ENCODE data around the gene STAC3. TPM values are rescaled to one million over a fixed set of nuclear protein-coding genes. Genes with fewer than 3 reads are reported as not detected.

STAC3 gene
- total RNA-seq, 2 donors from 2014 or later = 1.2 to 2.8 TPM

DNA sequence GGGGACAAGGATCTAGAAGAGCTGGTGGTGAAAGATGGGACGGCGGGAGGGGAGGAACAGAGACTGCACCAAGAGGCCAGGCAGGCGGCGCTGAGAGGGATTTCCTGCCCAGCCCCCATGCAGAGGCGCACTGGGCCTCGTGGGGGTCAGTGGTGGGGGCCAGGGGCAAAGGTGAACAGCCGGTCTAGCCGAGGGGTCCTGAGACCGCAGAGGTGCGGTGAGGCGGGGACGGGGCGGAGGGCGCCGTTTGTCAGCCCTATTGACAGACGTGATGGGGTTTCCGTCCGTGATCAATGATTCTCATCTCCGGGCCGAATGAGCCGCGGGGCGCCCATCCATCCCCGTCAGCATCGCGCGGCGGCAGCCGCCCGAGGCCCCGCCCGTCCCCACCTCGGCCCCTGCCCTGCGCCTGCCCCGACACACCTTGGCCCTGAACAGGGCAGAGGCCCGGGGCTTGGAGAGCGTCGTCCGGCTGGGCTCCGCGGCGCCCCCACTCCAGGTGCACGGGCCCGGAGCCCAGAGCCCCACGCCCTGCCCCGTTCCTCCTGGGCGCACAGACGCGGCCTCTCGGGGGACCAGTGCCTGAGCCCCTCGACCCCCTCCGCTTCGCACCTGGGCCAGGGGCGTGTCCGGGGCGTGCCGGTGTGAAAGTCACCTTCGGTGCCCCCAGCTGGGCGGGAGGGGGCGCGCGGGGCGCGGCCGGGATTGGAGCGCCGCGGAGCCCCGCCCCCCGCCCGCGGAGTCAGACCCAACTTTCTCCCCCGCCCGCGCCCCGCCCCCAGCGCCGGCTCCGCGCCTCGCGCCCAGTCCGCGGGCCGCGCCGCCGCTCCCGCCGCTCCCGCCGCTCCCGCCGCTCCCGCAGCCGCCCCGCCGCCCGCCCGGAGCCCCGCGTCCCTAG, 34.7 kb downstream of the STAC3 start, which contains the start of gene NXPH4:
Gene NXPH4, plus strand, starts transcription at position 781 of the 898 bp plus-strand sequence. CDS start 176 bp downstream, outside the sequence.
- DNase-seq (ENCODE audit: low spot score) = no peak
- intact Hi-C loops (cut with DNase I) = no loop called here

DNA sequence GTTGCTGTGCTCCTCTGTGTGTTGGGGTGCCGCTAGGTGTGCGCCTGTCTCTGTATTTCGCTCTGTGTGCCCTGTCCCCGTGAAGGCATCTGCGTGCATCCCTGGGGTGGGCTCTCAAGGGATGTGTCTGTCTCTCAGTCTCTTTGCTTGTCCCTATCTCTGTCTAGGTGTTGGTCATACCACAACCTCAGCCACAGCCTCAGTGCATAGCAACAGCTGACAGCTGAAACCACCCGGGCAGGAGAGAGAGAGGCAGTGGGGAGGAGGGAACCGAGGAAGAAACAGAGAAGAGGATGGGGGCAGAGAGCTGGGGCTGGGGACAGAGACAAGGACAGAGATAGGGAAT, 35.3 kb downstream of the STAC3 start:
- intact Hi-C loops (cut with DNase I) = no loop called here
- DNase-seq (ENCODE audit: low spot score) = no peak

DNA sequence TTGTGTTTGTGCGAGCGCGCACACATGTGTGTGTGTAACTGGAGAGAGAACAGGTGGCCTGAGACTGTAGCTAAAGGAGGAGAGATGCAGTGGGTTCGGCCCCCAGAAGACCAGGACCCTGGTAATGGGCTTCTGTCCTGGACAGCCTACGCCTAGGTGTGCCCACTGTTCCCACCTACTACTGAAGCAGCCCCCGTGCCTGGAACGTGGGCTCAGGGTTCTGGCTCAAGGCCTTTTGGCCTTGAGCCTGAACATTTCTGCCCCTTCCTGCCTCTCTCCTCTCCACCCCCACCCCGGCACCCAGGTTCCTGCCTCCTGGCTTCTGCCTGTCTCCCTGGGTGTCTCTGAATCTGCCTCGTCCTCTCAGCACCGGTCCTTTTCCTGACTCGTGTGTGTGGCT, 35.9 kb downstream of the STAC3 start:
- intact Hi-C loops (cut with DNase I) = no loop called here
- DNase-seq (ENCODE audit: low spot score) = no peak

DNA sequence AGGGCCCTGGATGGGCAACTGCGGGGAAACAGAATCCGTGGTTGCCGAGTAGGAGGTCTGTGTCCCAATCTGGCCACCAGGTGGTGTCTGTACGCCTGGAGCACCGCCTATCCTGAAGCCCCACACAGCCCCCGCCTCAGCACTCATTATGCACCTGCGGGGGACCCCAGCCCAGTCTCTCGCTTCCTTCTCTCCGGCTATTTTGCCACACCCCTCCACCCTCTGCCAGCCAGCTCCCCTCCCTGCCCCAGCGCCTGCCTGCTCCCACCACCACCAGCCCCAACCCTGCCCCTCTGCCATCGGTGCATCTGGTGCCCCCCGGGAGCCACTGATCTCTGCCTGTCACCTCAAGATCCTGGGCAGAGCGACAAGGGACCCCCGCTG, 36.6 kb downstream of the STAC3 start:
- no peak for DNase-seq (ENCODE audit: low spot score)
- intact Hi-C loops (cut with DNase I) = no loop called here

DNA sequence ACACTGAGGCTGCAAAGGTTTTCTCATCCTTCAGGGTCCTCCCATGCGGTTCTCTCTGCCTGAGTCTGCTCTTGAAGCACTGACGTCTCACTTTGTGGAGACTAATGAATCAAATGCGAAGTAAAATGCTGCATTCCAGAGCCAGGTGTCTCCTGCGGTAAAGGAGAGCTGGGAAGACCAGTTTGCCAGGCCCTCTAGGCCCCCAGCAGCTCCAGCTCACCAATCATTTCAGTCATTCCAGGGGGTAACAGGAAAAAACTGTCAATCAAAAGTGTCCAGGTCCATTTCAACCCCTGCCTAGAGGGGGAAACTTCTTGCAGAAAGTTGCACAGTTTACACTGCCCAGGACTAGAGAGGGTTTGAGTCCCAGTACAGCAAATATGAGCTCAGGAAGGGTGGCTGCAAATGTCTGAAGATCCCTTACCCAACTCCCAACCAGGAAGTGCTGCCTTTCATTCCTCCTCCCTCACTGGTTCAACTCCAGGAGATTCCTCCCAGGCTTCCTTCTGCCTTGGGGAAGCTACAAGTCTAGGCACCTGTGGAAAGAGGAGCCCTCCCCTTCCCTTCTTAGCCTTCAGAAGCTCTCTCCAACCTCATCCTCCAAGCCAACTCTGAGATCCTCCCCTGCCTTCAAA, 37.1 kb downstream of the STAC3 start:
- intact Hi-C loops (cut with DNase I) = loop anchor here in 1 of 2 donors (2.0 kb wide), 1 partner anchor 25 kb away; no protein-coding TSS in a partner anchor
- no peak for DNase-seq (ENCODE audit: low spot score)

DNA sequence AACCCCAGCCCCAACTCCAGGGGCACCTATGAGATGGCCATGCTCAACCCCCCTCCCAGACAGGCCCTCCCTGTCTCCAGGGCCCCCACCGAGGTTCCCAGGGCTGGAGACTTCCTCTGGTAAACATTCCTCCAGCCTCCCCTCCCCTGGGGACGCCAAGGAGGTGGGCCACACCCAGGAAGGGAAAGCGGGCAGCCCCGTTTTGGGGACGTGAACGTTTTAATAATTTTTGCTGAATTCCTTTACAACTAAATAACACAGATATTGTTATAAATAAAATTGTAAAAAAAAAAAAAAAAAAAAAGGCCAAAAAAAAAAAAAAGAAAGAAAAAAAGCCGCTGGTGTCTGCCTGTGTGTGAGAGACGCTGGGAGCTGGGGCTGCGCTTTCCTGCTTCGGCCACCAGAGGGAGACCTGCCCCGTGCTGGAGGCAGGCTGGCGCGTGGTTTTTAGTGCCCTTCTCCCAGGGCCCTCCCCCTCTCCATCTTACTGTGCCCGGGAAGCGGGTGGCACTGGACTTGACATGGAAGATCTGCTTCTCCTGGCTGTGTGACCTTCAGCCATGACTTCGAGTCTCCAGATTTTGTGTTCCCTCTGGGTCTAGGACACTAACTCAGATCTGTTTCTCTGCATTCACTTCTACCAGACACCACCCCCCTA, 37.8 kb downstream of the STAC3 start:
- intact Hi-C loops (cut with DNase I) = loop anchor here in 1 of 2 donors (2.0 kb wide), 1 partner anchor 26 kb away; no protein-coding TSS in a partner anchor
- peak; percentile 97 for DNase-seq (ENCODE audit: low spot score)

DNA sequence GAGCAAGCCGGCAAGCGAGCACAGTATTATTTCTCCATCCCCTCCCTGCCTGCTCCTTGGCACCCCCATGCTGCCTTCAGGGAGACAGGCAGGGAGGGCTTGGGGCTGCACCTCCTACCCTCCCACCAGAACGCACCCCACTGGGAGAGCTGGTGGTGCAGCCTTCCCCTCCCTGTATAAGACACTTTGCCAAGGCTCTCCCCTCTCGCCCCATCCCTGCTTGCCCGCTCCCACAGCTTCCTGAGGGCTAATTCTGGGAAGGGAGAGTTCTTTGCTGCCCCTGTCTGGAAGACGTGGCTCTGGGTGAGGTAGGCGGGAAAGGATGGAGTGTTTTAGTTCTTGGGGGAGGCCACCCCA, 38.3 kb downstream of the STAC3 start:
- DNase-seq (ENCODE audit: low spot score) = no peak
- intact Hi-C loops (cut with DNase I) = loop anchor here in 1 of 2 donors (2.0 kb wide), 1 partner anchor 26 kb away; no protein-coding TSS in a partner anchor

DNA sequence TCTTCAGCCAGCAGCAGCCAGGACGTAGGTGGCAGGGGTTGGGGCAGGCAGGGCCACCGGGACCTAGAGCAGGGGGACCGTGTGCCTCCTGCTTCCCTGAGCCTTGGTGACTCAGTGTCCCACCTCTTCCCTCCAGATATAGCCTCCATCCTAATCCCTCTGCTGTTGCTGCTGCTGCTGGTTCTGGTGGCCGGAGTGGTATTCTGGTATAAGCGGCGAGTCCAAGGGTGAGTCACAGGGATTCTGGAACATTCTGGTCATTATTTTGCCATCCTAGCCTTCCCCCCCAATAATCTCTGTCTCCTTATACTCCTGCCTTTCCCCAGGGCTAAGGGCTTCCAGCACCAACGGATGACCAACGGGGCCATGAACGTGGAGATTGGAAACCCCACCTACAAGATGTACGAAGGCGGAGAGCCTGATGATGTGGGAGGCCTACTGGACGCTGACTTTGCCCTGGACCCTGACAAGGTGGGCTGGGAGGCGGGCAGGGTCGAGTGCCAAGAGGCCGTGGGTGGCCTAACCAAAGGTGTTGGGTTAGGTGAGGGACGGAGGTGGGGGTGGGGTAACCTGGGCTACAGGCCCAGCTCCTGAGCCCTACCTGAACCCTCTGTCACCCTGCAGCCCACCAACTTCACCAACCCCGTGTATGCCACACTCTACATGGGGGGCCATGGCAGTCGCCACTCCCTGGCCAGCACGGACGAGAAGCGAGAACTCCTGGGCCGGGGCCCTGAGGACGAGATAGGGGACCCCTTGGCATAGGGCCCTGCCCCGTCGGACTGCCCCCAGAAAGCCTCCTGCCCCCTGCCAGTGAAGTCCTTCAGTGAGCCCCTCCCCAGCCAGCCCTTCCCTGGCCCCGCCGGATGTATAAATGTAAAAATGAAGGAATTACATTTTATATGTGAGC, 38.9 kb downstream of the STAC3 start:
- no peak for DNase-seq (ENCODE audit: low spot score)
- intact Hi-C loops (cut with DNase I) = loop anchor here in 1 of 2 donors (2.0 kb wide), 1 partner anchor 27 kb away; no protein-coding TSS in a partner anchor

DNA sequence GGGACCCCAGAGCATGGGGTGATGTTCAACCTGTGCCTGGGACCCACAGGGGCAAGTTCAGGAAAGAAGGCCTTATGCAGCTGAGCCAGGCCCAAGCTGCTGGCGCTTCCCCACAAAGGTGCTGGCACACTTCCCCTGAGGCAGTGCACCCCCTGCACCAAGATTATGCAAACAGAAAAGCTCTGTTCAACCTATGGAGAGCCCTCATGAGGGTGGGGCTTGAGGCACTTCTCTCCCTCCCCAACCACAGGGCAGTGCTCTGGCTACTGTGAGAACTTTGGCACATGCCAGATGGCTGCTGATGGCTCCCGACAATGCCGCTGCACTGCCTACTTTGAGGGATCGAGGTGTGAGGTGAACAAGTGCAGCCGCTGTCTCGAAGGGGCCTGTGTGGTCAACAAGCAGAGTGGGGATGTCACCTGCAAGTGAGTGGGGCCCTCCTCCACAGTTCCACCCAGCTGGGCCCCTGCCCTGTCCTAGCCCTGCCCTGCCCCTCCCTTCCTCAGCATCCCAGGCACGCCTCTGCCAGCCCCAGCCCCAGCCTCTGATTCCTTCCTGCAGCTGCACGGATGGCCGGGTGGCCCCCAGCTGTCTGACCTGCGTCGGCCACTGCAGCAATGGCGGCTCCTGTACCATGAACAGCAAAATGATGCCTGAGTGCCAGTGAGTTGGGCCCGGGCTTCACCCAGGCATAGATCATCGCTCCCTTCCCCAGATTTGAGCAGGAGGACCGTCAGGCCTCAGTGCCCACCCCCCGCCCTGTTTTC, 39.9 kb downstream of the STAC3 start:
- intact Hi-C loops (cut with DNase I) = no loop called here
- no peak for DNase-seq (ENCODE audit: low spot score)

DNA sequence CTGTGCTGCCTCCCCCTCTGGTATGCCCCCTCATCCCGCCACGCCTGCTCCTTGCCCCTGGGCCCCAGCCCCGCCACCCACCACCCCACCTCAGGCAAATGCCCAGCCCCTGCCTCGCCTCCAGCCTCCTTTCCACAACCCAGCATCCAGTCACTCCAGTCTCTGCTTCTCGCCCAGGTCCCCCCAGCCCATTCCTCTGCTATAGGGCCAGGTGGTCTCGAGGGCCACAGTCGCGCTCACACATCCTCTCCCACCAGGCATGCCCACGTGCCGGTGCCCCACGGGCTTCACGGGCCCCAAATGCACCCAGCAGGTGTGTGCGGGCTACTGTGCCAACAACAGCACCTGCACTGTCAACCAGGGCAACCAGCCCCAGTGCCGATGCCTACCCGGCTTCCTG, 40.5 kb downstream of the STAC3 start:
- no peak for DNase-seq (ENCODE audit: low spot score)
- intact Hi-C loops (cut with DNase I) = no loop called here

DNA sequence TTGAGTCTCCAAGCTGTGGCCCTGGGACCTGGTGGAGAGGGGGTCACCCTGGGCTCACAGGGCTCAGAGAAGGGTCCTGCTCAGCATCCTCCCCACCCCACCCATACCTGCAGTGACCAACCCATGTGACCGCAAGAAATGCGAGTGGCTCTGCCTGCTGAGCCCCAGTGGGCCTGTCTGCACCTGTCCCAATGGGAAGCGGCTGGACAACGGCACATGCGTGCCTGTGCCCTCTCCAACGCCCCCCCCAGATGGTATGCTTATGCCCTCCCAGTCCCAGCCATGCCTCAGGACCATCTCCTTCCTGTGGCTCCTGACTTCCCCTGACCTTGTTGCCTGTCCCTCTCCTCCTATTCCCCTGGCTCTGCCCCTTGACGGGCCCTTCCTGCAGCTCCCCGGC, 41.1 kb downstream of the STAC3 start:
- intact Hi-C loops (cut with DNase I) = no loop called here
- no peak for DNase-seq (ENCODE audit: low spot score)

DNA sequence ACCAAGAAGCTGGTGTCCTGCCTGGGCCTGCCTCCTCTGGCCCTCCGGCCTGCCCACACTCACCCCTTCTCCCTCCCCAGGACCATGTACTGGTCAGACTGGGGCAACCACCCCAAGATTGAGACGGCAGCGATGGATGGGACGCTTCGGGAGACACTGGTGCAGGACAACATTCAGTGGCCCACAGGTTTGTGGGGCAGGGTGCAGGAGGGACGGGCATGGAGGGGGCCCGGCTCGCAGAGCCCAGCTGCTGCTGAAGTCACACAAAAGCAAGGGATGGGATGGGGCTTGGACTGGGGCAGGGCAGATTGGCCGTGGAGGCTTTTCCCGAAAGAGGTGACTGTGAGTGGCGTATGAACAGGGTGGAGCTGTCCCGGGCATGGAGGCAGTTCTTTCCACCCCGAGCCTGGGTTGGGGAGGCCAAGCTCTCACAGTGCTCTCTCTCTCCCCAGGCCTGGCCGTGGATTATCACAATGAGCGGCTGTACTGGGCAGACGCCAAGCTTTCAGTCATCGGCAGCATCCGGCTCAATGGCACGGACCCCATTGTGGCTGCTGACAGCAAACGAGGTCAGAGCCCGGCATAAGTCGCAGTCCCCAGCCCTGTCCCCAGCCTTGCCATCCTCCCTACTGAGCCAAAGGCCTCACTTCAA, 42.2 kb downstream of the STAC3 start:
- intact Hi-C loops (cut with DNase I) = no loop called here
- no peak for DNase-seq (ENCODE audit: low spot score)

DNA sequence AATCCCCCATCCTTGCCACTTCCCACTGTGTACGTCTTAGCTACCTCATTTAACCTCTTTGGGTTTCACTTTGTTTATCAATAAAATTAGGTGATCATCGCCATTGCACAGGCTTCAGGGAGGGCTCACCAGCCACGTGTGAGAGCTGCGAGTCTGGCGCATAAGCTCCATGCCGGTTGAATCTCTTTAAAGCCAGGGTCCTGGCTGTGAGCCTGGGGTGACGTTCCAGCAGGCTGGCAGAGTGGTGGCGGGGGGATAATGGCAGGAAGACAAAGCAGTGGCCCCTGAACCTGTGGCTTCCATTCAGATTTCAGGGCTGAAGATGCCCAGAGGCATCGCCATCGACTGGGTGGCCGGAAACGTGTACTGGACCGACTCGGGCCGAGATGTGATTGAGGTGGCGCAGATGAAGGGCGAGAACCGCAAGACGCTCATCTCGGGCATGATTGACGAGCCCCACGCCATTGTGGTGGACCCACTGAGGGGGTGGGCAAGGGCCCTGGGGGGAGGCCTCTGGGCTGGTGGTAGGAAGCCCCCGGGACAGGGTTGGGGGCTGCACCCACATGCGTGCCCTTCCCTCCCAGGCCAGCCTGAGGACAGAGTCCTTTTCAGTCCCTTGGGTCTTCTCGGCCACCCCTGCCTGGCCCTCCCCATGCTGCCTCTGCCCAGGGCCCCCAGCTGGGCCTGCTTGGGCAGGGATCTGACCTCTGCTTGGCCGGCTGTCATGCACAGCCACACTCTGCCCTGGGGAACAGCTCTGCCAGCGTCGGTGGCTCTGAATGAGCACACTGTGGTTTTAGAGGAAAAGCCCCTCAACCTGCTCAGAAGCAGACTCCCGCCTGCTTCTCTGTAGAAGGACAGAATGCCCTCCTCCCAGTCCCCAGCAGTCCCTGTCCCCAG, 43.0 kb downstream of the STAC3 start:
- intact Hi-C loops (cut with DNase I) = no loop called here
- no peak for DNase-seq (ENCODE audit: low spot score)

DNA sequence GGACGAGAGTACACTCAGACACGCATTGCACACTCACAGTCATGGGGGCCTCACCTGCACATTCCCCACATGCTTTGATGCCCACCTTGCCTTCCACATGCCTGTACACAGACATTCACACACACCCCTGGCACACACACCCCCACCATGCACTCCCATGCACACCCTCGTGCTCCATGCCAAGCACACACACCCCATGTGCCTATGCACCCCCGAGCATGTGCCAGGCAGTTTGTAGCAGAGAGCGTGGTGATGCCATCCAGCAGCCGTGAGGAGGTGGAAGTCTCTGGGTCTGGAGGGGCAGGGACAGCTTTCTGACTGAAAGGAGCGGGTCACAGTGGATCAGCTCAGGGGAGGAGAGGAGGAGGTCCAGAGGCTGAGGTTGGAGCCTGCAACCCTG, 45.1 kb downstream of the STAC3 start:
- DNase-seq (ENCODE audit: low spot score) = no peak
- intact Hi-C loops (cut with DNase I) = no loop called here

DNA sequence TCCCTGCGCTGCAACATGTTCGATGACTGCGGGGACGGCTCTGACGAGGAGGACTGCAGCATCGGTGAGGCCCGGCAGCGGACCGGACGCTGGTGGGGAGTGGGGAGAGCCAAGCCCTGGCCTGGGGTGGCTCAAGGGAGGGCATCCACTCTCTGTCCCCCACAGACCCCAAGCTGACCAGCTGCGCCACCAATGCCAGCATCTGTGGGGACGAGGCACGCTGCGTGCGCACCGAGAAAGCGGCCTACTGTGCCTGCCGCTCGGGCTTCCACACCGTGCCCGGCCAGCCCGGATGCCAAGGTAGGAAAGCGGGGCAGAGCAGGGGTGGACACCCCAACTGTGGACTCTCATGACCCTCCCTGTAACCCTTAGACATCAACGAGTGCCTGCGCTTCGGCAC, 45.8 kb downstream of the STAC3 start:
- intact Hi-C loops (cut with DNase I) = no loop called here

DNA sequence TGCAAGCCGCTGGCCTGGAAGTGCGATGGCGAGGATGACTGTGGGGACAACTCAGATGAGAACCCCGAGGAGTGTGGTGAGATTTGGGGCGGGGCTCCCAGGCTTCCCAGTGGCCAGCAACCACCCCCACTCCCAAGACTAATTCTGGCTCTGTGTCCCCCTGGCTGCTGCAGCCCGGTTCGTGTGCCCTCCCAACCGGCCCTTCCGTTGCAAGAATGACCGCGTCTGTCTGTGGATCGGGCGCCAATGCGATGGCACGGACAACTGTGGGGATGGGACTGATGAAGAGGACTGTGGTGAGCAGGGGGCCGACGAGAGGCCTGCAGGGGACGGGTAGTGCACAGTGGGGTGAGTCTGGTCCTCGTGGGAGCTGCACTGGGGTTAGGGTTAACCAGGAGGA, 46.5 kb downstream of the STAC3 start:
- no peak for DNase-seq (ENCODE audit: low spot score)
- intact Hi-C loops (cut with DNase I) = no loop called here

More for the DNA sequence above, 45.8 kb downstream of the STAC3 start:
- no peak for DNase-seq (ENCODE audit: low spot score)

DNA sequence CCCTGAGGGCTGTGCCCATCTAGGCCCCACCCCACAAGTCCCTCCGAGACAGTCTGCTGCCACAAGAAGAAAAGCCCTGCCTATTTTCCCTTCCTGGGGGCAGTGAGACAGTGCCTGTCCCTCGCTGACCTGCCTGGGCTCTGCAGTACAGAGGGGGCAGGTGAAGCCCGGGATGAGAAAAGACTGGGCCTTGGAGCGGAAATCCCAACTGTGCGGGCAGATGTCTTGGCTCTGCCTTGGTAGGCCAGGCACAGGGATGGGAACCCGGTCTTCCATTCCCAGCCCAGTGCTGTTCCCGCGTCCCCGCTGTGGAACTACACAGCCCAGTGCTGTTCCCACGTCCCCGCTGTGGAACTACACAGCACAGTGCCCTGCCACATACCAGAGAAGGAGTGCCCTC, 47.2 kb downstream of the STAC3 start:
- intact Hi-C loops (cut with DNase I) = no loop called here
- DNase-seq (ENCODE audit: low spot score) = no peak

All from posterior vena cava (tissue), 2 donors.